Measurements from ENCODE around the gene NPC2. TPM values are rescaled to one million over a fixed set of nuclear protein-coding genes. Genes with fewer than 3 reads are reported as not detected.
A peak's percentile ranks its signal among the peaks of the same experiment; 100 is the strongest.

Gene NPC2
- total RNA-seq, 1 donor from 2014 or later = 281 TPM

- TF ChIP-seq CTCF (conservative IDR thresholded peaks at IDR 0.05; ENCODE audit: low read depth, low read length) = no peak
- DNase-seq (ENCODE audit: low read depth) = no peak
- H3K4me3 ChIP-seq (ENCODE audit: low read depth, low read length) = no peak overlapping the region
Measured at GRCh38 chr14:74511966-74512830, 19.1 kb upstream of the NPC2 start.

- no peak overlapping the region for H3K4me3 ChIP-seq (ENCODE audit: low read depth, low read length)
- no peak for DNase-seq (ENCODE audit: low read depth)
- TF ChIP-seq CTCF (conservative IDR thresholded peaks at IDR 0.05; ENCODE audit: low read depth, low read length) = no peak
Measured at GRCh38 chr14:74510959-74511409, 17.9 kb upstream of the NPC2 start.

- no peak for TF ChIP-seq CTCF (conservative IDR thresholded peaks at IDR 0.05; ENCODE audit: low read depth, low read length)
- DNase-seq (ENCODE audit: low read depth) = no peak
- no peak overlapping the region for H3K4me3 ChIP-seq (ENCODE audit: low read depth, low read length)
Measured at GRCh38 chr14:74510223-74510931, 17.3 kb upstream of the NPC2 start.

- no peak for DNase-seq (ENCODE audit: low read depth)
- H3K4me3 ChIP-seq (ENCODE audit: low read depth, low read length) = no peak overlapping the region
- no peak for TF ChIP-seq CTCF (conservative IDR thresholded peaks at IDR 0.05; ENCODE audit: low read depth, low read length)
Measured at GRCh38 chr14:74509587-74510222, 16.6 kb upstream of the NPC2 start.

GRCh38 chr14:74508844-74509428, 15.8 kb upstream of the NPC2 start:
- H3K4me3 ChIP-seq (ENCODE audit: low read depth, low read length) = no peak overlapping the region
- no peak for TF ChIP-seq CTCF (conservative IDR thresholded peaks at IDR 0.05; ENCODE audit: low read depth, low read length)
- no peak for DNase-seq (ENCODE audit: low read depth)

- H3K4me3 ChIP-seq (ENCODE audit: low read depth, low read length) = no peak overlapping the region
- TF ChIP-seq CTCF (conservative IDR thresholded peaks at IDR 0.05; ENCODE audit: low read depth, low read length) = peak; percentile 64
- no peak for DNase-seq (ENCODE audit: low read depth)
Measured at GRCh38 chr14:74508292-74508731, 15.2 kb upstream of the NPC2 start.

All from epithelial cell of proximal tubule (primary cell).